Astrocyte (in vitro differentiated cells and primary cell): Measurements from ENCODE around the gene EBI3.
"Not testable (repeated sequence)": the region's sequence is repeated elsewhere in the genome, so short reads cannot be mapped to it uniquely, and the experiment has no call there.

Experiments used
- CTCF ChIP-seq: IDR thresholded peaks from 2 replicates; pipeline ENCODE4 v1.5.1; 2011; ENCODE audit warnings: low read depth, mild to moderate bottlenecking, inconsistent platforms, low read length, moderate library complexity; ENCODE audit not compliant: insufficient read depth
- EZH2 ChIP-seq: IDR thresholded peaks from 2 replicates; pipeline ENCODE4 v1.6.1; 2012; ENCODE audit warnings: mild to moderate bottlenecking, low read length, inconsistent platforms; ENCODE audit not compliant: insufficient read depth

GRCh38 chr19:4192537-4192936 is 36.8 kb upstream of the EBI3 start:
- TF ChIP-seq CTCF, EZH2: not testable (repeated sequence)
